Stomach (tissue), 9 donors: ENCODE measurements around the gene ATAD3A. TPM values are rescaled to one million over a fixed set of nuclear protein-coding genes. Genes with fewer than 3 reads are reported as not detected.

Source experiments
- DNase-seq, 2 donors: peaks; one replicate each; pipeline versions ENCODE4 v3.0.0 to v3.0.0-alpha.2; 2013 to 2019
- H3K27ac ChIP-seq, 5 donors: fragments of 200-600 bp in 4 of 5; sonication (generic) in 4 of 5; one replicate each; pipeline ENCODE4 v1.5.1; 2013 to 2019; ENCODE audit warnings: mild to moderate bottlenecking in 1 of 5, moderate library complexity in 1 of 5
- H3K27me3 ChIP-seq, 3 donors: fragments of 200-600 bp; sonication (generic); one replicate each; pipeline ENCODE4 v1.5.1; 2017 to 2019; ENCODE audit warnings: mixed run types in 1 of 3
- H3K36me3 ChIP-seq, 4 donors: fragments of 200-600 bp; sonication (generic); 1 replicate in 3 of 4; 2 replicates in 1 of 4; pipeline ENCODE4 v1.5.1; 2016 to 2019
- H3K4me1 ChIP-seq, 4 donors: fragments of 200-600 bp; sonication (generic); one replicate each; pipeline ENCODE4 v1.5.1; 2016 to 2019
- H3K4me3 ChIP-seq, 4 donors: fragments of 200-600 bp; sonication (generic) in 3 of 4; one replicate each; pipeline ENCODE4 v1.5.1; 2016 to 2019; ENCODE audit warnings: mild to moderate bottlenecking in 1 of 4
- H3K9me3 ChIP-seq, 4 donors: fragments of 200-600 bp; sonication (generic); one replicate each; pipeline ENCODE4 v1.5.1; 2016 to 2019
- EP300 ChIP-seq: sonication (generic); formaldehyde crosslinking; IDR thresholded peaks from one replicate; pipeline ENCODE4 v1.6.1; 2017; ENCODE audit warnings: antibody characterized with exemption
- POLR2A ChIP-seq, 4 donors: fragments of 450-650 bp; IDR thresholded peaks; one replicate each; pipeline ENCODE4 v1.6.1; 2016; ENCODE audit warnings: antibody characterized with exemption in 4 of 4, control low read depth in 2 of 4, mild to moderate bottlenecking in 1 of 4, moderate library complexity in 1 of 4
- POLR2AphosphoS5 ChIP-seq, 3 donors: sonication (generic); formaldehyde crosslinking; IDR thresholded peaks; one replicate each; pipeline ENCODE4 v1.6.1; 2016; ENCODE audit warnings: antibody characterized with exemption in 3 of 3
- WGBS, 5 donors: extraction: QIAGEN DNeasy Blood & Tissue Kit in 3 of 5; methylation state at CpG; one replicate each; pipeline versions ENCODE4 v1.1.5 to v1.1.7; 2013 to 2018; 5-methylcytosine and 5-hydroxymethylcytosine counted together
- intact Hi-C: fragments of 100-400 bp; cut with DNase I; formaldehyde crosslinking; loops from one replicate; pipeline ENCODE4 v1.15.1; 2023; ENCODE audit warnings: low total_unique reads
- polyA plus RNA-seq, 3 donors: library from polyadenylated mRNA; stranded (reverse); fragments of 200-250 nt; gene quantifications; one replicate each; pipeline ENCODE4 v1.2.3, GENCODE V29; 2013
- total RNA-seq, 5 donors: library from RNA; depleted of rRNA; stranded (reverse); fragments of >200 nt; gene quantifications; one replicate each; pipeline versions ENCODE4 v1.1.0 to v1.2.3, GENCODE V29; 2014 to 2016
- TF ChIP-seq, protein P1 (sequence below), 7 experiments: fragments of 450-650 bp in 4 of 7; fragments of 200-600 bp in 3 of 7; sonication (generic) in 3 of 7; IDR thresholded peaks; one replicate each; pipeline ENCODE4 v1.5.1; 2016 to 2019; ENCODE audit warnings: antibody characterized with exemption in 7 of 7, control low read depth in 2 of 7, mild to moderate bottlenecking in 1 of 7
- donor health status: healthy with polysubstance abuse.
- donor health status: Bipolar disorder and iron deficiency.
- donor health status: healthy.

Gene ATAD3A
- total and polyA plus RNA-seq, 8 donors = 10.6 to 92.1 (median 18.7) TPM

DNA sequence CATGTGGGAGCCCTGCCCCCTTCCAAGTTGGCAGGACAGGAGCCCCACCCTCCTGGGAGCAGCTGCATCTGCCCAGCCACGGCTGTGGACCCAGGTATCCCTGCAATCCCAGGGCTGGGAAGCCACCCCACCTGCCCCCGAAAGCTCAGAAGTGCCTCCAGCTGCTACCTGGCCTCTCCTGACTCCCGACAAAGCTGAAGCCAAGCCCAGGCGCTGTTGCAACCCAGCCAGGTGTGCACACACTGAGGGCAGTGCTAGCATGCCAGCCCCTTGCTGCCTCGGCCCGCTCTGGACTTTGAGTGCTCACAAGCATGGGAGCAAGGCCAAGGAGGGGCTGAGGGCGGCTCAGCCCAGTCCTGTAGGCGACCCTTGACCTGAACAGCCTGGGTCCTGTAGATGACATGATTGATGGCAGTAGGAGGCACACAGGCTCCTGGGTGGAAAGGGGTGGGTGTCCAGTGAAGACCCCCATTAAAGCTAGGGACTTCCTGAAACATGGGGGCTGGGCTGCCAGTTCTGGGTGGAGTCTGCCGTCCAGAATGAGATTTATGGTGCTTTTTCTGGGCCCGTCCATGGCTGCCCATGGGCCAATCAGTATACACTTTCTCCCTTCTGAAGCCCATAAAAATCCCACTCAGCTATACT lies 65.5 kb downstream of the ATAD3A start:
- WGBS, 5 donors = 32 to 41% (median 36%) methylated on average over 6 to 10 of the region's 10 CpGs
- H3K27me3 ChIP-seq = peaks cover 0 to 14% (median 0%) of the 10 kb centered on the region in 3 donors
- peaks cover 12 to 24% (median 22%) of the 10 kb centered on the region in 4 donors for H3K4me1 ChIP-seq
- DNase-seq = no peak
- intact Hi-C loops = no loop called here
- no peak for TF ChIP-seq POLR2A (IDR thresholded peaks at IDR 0.05)
- TF ChIP-seq POLR2AphosphoS5 (IDR thresholded peaks at IDR 0.05) = no peak
- no peak for TF ChIP-seq EP300
- TF ChIP-seq, protein P1, sequence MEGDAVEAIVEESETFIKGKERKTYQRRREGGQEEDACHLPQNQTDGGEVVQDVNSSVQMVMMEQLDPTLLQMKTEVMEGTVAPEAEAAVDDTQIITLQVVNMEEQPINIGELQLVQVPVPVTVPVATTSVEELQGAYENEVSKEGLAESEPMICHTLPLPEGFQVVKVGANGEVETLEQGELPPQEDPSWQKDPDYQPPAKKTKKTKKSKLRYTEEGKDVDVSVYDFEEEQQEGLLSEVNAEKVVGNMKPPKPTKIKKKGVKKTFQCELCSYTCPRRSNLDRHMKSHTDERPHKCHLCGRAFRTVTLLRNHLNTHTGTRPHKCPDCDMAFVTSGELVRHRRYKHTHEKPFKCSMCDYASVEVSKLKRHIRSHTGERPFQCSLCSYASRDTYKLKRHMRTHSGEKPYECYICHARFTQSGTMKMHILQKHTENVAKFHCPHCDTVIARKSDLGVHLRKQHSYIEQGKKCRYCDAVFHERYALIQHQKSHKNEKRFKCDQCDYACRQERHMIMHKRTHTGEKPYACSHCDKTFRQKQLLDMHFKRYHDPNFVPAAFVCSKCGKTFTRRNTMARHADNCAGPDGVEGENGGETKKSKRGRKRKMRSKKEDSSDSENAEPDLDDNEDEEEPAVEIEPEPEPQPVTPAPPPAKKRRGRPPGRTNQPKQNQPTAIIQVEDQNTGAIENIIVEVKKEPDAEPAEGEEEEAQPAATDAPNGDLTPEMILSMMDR (IDR thresholded peaks at IDR 0.05) = no peak
- no peak overlapping the region for H3K4me3 ChIP-seq
- no peak overlapping the region for H3K27ac ChIP-seq
- no peaks in the 10 kb centered on the region for H3K9me3 ChIP-seq
- peaks cover 0 to 6% (median 1%) of the 10 kb centered on the region in 4 donors for H3K36me3 ChIP-seq

DNA sequence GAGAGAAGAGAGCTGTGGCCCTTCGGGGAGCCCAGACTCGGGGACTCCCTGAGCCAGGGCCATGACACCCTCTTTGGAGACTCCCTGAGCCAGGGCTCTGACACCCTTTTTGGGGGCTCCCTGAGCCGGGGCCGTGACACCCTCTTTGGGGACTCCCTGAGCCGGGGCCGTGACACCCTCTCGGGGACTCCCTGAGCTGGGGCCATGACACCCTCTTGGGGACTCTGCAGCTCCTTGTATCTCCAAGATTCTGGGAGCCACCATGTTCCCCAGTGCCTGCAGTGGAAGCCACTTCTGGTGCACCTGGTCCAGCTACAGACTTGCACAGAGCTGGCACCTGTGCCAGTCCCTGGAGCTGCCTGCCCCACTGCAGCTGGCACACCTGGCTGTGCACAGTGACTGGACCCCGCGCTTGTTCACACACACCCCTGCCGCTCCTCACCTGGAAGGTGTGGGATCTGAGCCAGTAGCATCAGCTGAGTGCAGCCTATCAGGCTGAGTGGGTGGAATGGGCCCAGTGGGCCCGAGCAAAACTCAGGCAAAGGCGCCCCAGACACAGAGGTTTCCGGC lies 66.5 kb downstream of the ATAD3A start:
- TF ChIP-seq POLR2A (IDR thresholded peaks at IDR 0.05) = no peak
- TF ChIP-seq POLR2AphosphoS5 (IDR thresholded peaks at IDR 0.05) = no peak
- TF ChIP-seq, protein P1 (IDR thresholded peaks at IDR 0.05) = no peak
- TF ChIP-seq EP300 = no peak
- H3K9me3 ChIP-seq = no peaks in the 10 kb centered on the region
- 72 to 86% (median 84%) methylated on average over 5 to 13 of the region's 13 CpGs for WGBS, 5 donors
- H3K4me1 ChIP-seq = peaks cover 2 to 15% (median 13%) of the 10 kb centered on the region in 4 donors
- no peak overlapping the region for H3K27ac ChIP-seq
- H3K4me3 ChIP-seq = no peak overlapping the region
- intact Hi-C loops = no loop called here
- no peaks in the 10 kb centered on the region for H3K36me3 ChIP-seq
- no peak for DNase-seq
- peaks cover 0 to 20% (median 0%) of the 10 kb centered on the region in 3 donors for H3K27me3 ChIP-seq

DNA sequence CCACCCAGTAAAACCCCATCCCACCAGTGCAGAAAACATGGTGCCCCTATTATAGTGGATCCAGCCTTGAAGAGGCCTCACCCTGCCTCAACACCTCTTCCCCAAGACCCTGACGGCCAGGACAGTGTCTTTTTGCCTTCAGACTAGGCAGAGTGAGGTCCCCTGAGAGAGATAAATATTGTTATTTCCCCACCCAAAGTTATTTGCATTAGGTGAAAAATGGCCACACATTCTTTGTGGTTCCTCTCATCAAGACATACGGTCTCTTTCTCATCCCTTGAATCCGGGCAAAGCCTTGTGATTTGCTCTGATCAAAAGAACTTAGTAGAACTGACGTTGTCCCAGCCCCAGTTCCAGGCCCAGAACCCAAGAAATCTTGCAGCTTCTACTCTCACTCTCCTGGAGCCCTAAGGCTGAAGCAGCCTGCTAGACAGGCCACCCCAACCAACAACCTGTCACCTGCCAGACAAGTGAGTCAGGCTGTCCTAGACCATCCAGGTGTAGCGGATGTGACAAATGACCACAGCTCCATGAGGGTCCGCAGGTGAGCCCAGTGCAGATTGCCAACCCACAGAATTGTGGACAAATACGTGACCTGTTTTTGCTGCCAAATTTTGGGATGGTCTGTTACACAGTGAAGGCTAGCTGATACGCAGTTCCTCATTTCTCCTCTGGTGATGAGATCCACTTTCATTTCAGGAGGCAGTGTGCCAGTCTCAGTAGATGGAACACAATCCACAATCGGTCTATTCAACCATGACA lies 70.8 kb downstream of the ATAD3A start:
- intact Hi-C loops = no loop called here
- no peaks in the 10 kb centered on the region for H3K9me3 ChIP-seq
- H3K36me3 ChIP-seq = no peaks in the 10 kb centered on the region
- WGBS, 5 donors = 68 to 74% (median 72%) methylated on average over 7 to 9 of the region's 9 CpGs
- no peak overlapping the region for H3K27ac ChIP-seq
- DNase-seq = no peak
- no peaks in the 10 kb centered on the region for H3K4me1 ChIP-seq
- TF ChIP-seq, protein P1 (IDR thresholded peaks at IDR 0.05) = no peak
- no peak for TF ChIP-seq EP300
- no peak for TF ChIP-seq POLR2AphosphoS5 (IDR thresholded peaks at IDR 0.05)
- no peak for TF ChIP-seq POLR2A (IDR thresholded peaks at IDR 0.05)
- H3K27me3 ChIP-seq = peaks cover 0 to 55% (median 8%) of the 10 kb centered on the region in 3 donors
- H3K4me3 ChIP-seq = no peak overlapping the region

DNA sequence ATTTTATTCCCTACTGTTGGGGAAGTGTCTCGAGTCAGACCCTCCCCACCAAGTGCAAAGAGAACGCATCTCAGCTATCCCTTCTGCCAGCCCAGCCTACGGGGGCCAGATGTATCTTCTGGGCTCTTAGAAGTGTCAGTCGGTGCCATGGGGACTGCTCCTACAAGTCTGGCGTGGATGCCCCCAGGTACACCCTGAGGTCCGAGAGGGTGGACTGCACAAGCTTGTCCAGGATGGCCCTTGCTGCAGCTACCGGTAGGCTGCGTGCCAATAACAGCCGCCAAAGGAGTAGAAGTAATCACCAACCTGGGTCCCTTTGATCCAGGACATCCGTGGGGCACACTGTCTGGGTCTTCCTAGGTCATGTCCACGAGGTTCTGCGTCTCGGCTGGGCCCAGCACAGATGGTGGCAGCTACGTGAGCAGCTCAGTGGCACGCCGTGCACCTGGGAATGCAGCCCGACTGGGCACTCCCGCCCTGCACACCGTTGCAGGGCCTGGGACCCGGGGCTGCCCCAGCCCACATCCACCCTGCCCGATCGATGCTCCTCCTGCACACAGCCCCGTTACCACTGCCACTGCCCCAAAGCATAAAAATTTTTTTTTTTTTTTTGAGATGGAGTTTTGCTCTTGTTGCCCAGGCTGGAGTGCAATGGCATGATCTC lies 71.5 kb downstream of the ATAD3A start:
- H3K4me1 ChIP-seq = no peaks in the 10 kb centered on the region
- DNase-seq = no peak
- no peaks in the 10 kb centered on the region for H3K36me3 ChIP-seq
- H3K9me3 ChIP-seq = no peaks in the 10 kb centered on the region
- H3K4me3 ChIP-seq = no peak overlapping the region
- H3K27ac ChIP-seq = no peak overlapping the region
- H3K27me3 ChIP-seq = peaks cover 0 to 60% (median 8%) of the 10 kb centered on the region in 3 donors
- WGBS, 5 donors = 78 to 87% (median 83%) methylated on average over 19 to 23 of the region's 23 CpGs
- TF ChIP-seq POLR2A (IDR thresholded peaks at IDR 0.05) = no peak
- TF ChIP-seq, protein P1 (IDR thresholded peaks at IDR 0.05) = no peak
- TF ChIP-seq EP300 = no peak
- no peak for TF ChIP-seq POLR2AphosphoS5 (IDR thresholded peaks at IDR 0.05)
- intact Hi-C loops = no loop called here
